Dendritic cell treated with granulocyte-macrophage colony-stimulating factor and Interleukin-4, amounts not matched to agents 40 ng/mL and 50 ng/mL, for 4 days (primary cell): Measurements from ENCODE around the gene FSTL4.

Experiments
- H3K27ac Mint-ChIP-seq: one replicate; pipeline ENCODE4 v1.8.0; 2022; ENCODE audit warnings: mild to moderate bottlenecking, mixed read lengths
- H3K27me3 Mint-ChIP-seq: one replicate; pipeline ENCODE4 v1.8.0; 2022; ENCODE audit warnings: mild to moderate bottlenecking, mixed read lengths
- H3K36me3 Mint-ChIP-seq: one replicate; pipeline ENCODE4 v1.8.0; 2022; ENCODE audit warnings: low read depth, mixed read lengths
- H3K4me1 Mint-ChIP-seq: one replicate; pipeline ENCODE4 v1.8.0; 2022; ENCODE audit warnings: low read depth, mixed read lengths
- H3K4me3 Mint-ChIP-seq: one replicate; pipeline ENCODE4 v1.8.0; 2022; ENCODE audit warnings: mild to moderate bottlenecking, moderate library complexity, mixed read lengths
- H3K9me3 Mint-ChIP-seq: one replicate; pipeline ENCODE4 v1.8.0; 2022; ENCODE audit warnings: mixed read lengths
- intact Hi-C: fragments of 100-400 bp; cut with micrococcal nuclease; formaldehyde crosslinking; loops from one replicate; pipeline ENCODE4 v1.15.0; 2022

FSTL4 gene

DNA sequence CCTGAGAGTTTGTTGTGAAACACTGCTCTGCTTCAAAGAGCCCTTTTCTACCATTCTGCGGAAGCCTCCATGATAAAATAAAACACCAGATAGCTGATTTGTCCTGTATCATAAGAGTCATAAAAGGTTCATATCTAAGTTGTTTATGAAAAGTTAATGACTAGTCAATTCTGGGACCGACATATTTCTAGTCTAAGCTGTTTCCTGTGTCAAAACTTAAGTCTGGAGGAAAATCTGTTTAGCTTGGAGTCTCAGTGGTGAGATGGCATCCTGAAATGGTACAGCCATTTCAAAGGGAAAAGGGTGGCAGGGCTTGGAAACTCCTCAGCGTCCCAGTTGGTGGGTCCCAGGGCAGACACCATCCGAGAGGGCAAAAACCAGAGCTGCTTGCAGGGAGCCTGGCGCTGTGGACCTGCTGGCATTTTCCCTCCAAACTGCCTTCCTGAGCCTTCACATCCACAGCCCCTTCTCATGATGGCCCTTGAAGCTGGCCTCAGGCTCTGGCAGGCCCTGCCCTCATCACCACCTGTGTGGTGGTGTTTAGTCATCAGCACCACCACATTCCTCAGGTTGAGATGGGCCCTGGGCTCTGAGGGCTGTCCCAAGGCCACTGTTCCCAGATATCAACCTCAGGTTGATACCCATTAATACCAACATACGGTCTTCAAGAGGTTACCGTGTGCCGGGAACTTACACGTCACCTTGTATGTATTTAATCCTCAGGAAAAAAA is 376.5 kb downstream of the FSTL4 start:
- no peak overlapping the region for H3K27ac Mint-ChIP-seq
- H3K4me1 Mint-ChIP-seq, result peaks cover 21% of the 10 kb centered on the region
- H3K9me3 Mint-ChIP-seq, result no peaks in the 10 kb centered on the region
- H3K36me3 Mint-ChIP-seq, result no peaks in the 10 kb centered on the region
- H3K27me3 Mint-ChIP-seq, result peaks cover 21% of the 10 kb centered on the region
- H3K4me3 Mint-ChIP-seq, result no peak overlapping the region
- intact Hi-C loops, result no loop called here

DNA sequence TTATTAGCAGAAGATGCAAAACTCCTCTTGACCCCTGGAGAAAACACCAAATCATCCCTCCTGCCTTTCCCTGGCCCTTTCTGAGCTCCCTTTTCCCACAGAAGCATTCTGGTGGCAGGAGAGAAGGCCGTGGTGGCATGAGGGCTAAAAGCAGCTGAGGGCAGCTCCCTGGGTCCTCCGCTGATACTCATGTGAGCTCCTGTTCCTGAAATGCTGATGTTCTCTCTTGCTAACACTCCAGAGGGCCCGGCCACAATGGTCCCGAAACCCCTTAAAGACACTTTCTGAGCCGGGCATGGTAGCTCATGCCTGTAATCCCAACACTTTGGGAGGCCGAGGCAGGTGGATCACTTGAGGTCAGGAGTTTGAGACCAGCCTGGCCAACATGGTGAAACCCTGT is 377.4 kb downstream of the FSTL4 start:
- intact Hi-C loops, result no loop called here
- Mint-ChIP-seq H3K4me1 (peaks cover 14% of the 10 kb centered on the region), H3K27ac (no peak overlapping the region), H3K36me3 (no peaks in the 10 kb centered on the region), H3K9me3 (no peaks in the 10 kb centered on the region), H3K27me3 (peaks cover 24% of the 10 kb centered on the region), H3K4me3 (no peak overlapping the region)

DNA sequence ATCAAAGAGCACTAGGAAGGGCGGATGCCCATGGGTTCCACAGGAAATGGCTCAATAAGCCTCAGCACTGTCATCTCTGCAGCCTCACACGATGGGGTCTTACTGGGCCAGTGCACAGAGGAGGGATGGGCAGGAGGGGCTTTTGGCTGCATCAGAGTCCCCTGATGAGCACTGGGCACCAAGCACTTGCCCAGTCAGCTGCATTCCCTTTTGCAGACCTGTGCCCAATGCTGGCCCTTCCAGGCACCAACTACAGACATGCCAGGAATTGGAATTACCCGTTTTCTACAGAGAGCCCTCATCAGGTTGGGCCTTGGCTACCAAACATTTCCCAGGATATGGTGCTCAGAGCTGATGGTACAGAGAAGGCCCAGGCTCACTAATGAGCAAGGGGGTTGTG is 378.1 kb downstream of the FSTL4 start:
- Mint-ChIP-seq H3K4me3 (no peak overlapping the region), H3K27me3 (peaks cover 28% of the 10 kb centered on the region), H3K4me1 (peaks cover 14% of the 10 kb centered on the region), H3K27ac (no peak overlapping the region), H3K9me3 (no peaks in the 10 kb centered on the region), H3K36me3 (no peaks in the 10 kb centered on the region)
- intact Hi-C loops, result no loop called here

DNA sequence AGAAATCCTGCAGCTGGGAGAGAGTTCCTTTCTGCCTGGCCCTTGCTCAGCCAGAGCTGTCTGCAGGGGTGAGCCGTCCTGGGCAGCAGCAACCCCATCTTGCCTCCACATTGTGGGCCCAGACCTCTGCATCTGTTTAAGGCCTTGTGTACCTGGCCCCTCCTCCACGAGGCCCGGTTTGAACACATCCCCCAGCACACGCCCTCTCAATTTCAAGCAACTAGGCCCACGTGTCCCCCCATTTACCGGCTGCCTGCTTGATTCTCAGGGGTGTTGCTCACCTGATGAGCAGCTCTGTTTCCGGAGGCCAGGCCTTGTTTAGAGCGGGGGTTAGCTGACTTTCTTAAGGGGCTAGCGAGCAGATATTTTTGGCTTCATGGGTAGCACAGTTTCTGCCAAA is 378.7 kb downstream of the FSTL4 start:
- Mint-ChIP-seq H3K9me3 (no peaks in the 10 kb centered on the region), H3K27ac (no peak overlapping the region), H3K27me3 (peaks cover 29% of the 10 kb centered on the region), H3K36me3 (no peaks in the 10 kb centered on the region), H3K4me3 (no peak overlapping the region), H3K4me1 (peaks cover 14% of the 10 kb centered on the region)
- intact Hi-C loops, result no loop called here

DNA sequence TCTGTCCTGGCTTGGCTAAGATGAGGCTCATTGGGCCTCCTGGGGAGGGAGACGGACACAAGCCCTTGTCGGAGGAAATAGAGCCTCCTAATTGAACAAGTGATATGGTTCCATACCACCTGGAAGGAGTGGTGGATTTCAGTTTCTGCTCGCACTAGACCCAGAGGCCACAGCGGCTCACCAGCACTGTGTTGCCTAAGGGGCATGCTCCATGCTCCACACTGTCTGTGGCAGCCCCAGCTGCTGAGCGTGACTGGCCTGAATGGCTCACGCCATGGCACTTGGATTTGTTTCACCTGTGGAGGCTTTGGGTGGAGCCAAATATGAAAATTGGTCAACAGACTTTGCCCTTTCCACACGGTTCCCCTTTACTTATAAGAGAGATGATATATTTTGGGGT is 379.4 kb downstream of the FSTL4 start:
- H3K4me3 Mint-ChIP-seq, result no peak overlapping the region
- H3K4me1 Mint-ChIP-seq, result peaks cover 14% of the 10 kb centered on the region
- H3K36me3 Mint-ChIP-seq, result no peaks in the 10 kb centered on the region
- no peak overlapping the region for H3K27ac Mint-ChIP-seq
- H3K9me3 Mint-ChIP-seq, result no peaks in the 10 kb centered on the region
- intact Hi-C loops, result no loop called here
- H3K27me3 Mint-ChIP-seq, result peaks cover 29% of the 10 kb centered on the region

DNA sequence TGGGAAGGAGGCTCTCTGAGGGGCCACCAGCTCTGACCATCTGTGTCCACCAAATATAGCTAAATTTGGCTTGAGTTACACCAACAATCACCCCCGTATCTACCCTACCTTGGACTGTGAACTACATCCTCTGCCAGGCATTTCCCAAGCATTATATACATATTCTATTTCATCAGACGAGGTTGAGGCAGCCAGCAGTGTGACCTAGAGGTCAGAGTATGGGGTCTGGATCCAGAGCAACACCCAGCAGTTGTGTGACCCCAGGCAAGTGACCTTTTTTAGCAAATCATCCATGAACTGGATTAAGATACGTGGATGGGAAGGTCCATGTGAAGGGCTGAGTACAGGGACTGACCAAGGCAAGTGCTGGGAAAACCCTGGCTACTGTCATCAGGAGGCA is 379.9 kb downstream of the FSTL4 start:
- Mint-ChIP-seq H3K27ac (no peak overlapping the region), H3K36me3 (no peaks in the 10 kb centered on the region), H3K9me3 (no peaks in the 10 kb centered on the region), H3K4me3 (no peak overlapping the region), H3K4me1 (peaks cover 14% of the 10 kb centered on the region), H3K27me3 (peaks cover 30% of the 10 kb centered on the region)
- intact Hi-C loops, result no loop called here

DNA sequence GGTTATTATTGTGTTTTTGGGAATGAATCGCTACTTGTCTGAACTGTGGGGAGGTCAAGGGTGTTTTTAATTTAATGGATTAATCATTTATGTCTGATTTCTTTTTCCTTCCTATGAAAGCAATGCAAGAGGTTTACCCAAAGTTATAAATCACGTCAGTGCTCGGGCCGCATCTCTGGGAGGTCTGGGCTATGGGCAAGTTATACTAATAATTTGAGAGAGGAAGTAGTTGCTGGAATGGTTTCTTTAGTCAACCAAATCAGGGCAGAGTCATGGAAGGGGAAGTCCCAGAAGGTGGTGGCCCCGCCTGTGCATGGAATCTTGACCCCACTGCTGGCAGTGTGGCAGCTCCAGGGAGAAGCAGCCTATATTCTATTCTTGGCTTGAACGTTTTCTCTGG is 380.3 kb downstream of the FSTL4 start:
- intact Hi-C loops, result no loop called here
- H3K27me3 Mint-ChIP-seq, result peaks cover 32% of the 10 kb centered on the region
- H3K4me3 Mint-ChIP-seq, result no peak overlapping the region
- peaks cover 14% of the 10 kb centered on the region for H3K4me1 Mint-ChIP-seq
- no peaks in the 10 kb centered on the region for H3K36me3 Mint-ChIP-seq
- no peak overlapping the region for H3K27ac Mint-ChIP-seq
- H3K9me3 Mint-ChIP-seq, result no peaks in the 10 kb centered on the region

DNA sequence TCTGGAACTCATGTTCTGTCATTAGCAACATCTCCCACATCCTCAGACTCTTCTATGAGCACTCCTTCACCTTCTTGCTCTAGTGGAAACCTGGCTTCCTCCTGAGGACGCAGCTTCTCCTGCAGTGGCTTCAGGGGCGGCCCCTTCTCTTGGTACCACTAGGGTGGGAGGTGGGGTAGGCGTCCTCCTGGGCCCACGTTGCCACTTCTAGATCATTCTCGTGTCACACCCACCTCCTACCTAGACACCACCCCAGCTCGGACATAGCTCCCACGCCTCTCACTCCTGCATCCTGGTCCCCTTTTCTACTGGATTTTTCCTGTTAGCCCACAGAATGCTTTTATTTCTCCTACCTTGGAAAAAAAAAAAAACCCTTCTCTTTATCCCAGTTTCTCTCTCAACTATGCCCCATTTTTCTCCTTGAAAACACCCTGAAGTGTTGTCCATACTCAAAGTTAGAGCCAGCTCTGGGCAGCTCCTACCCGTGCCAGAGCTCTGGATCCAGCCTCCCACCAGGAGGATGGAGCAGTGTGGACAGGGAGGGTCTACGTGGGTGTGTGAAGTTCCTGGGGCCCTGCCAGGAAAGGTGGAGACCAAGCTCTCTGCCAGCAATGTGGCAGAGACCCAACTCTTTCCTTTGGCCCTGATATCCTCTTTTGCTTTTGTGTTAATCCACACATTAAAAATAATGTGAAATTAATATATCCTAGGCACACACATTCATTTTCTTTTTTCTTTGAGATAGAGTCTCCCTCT is 381.3 kb downstream of the FSTL4 start:
- intact Hi-C loops, result no loop called here
- no peaks in the 10 kb centered on the region for H3K9me3 Mint-ChIP-seq
- no peaks in the 10 kb centered on the region for H3K36me3 Mint-ChIP-seq
- H3K27me3 Mint-ChIP-seq, result peaks cover 29% of the 10 kb centered on the region
- H3K4me1 Mint-ChIP-seq, result peaks cover 14% of the 10 kb centered on the region
- H3K27ac Mint-ChIP-seq, result peak overlapping the region; percentile 7
- H3K4me3 Mint-ChIP-seq, result no peak overlapping the region

DNA sequence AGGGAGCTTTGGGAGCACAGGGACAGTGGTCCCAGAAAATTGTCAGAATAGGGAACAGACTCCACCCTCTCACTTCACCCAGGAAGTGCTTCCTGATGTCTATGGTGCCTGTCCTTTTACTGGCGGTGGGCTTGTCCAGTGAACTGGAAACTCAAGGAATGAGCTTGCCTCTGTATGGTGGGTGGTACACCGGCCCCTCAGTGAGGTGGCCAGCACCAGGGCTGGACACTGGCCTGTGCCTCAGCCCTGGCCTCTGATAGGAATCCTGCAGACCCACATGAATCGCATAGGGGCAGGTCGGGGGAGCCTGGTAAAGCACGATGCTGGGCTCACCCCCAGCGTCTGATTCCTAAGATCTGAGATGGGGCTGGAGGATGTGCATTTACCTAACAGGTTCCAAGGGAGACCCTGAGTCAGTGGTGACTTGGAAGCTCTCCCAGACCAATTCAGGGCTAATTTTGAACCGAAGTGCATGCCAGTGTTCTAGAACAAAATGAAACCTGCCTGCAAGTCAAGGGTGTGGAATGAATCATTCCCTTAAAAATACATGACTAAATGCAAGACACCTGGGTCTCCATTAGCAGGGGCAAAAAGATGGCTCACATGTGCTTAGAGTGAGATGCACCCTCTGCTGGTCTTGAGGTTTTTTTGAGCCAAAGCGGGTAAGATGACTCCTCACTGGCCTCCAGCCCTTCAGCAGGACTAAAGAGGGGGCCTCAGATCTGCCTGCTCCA is 382.2 kb downstream of the FSTL4 start:
- H3K27ac Mint-ChIP-seq, result no peak overlapping the region

DNA sequence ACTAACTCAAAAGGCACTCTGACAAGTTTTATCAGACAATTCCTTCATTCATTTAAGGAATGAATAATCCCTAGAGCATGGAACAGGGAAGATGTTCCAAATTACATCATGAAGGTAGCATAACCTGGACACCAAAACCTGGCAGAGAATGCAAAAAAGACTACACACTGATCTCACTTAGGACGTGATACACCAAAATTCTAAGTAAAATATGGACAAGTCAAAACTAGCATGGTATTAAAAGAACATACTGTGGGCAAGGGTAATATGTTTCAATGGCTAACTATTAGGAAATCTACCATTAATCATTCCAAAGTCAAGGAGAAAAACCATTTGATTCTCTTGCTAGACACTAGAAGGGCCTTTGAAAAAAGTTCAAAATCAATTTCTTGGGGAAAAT is 384.0 kb downstream of the FSTL4 start:
- peaks cover 7% of the 10 kb centered on the region for H3K4me1 Mint-ChIP-seq
- intact Hi-C loops, result no loop called here
- H3K27me3 Mint-ChIP-seq, result peaks cover 29% of the 10 kb centered on the region
- no peaks in the 10 kb centered on the region for H3K9me3 Mint-ChIP-seq
- no peak overlapping the region for H3K27ac Mint-ChIP-seq
- H3K4me3 Mint-ChIP-seq, result no peak overlapping the region
- H3K36me3 Mint-ChIP-seq, result no peaks in the 10 kb centered on the region

More for the DNA sequence above, 382.2 kb downstream of the FSTL4 start:
- intact Hi-C loops, result no loop called here
- Mint-ChIP-seq H3K4me3 (no peak overlapping the region), H3K36me3 (no peaks in the 10 kb centered on the region), H3K9me3 (no peaks in the 10 kb centered on the region), H3K27me3 (peaks cover 29% of the 10 kb centered on the region), H3K4me1 (peaks cover 14% of the 10 kb centered on the region)

DNA sequence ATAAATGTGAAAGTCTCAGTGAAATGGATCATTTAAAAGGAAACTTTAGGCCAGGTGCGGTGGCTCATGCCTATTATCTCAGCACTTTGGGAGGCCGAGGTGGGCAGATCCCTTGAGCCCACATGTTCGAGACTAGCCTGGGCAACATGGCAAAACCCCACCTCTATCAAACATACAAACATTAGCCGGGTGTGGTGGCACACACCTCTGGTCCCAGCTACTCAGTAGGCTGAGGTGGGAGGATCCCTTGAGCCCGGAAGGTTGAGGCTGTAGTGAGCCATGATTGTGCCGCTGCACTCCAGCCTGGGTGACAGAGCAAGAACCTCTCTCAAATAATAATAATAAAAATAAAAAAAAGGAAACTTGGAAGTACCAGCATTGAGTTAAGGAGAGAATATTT is 384.4 kb downstream of the FSTL4 start:
- Mint-ChIP-seq H3K4me3 (no peak overlapping the region), H3K9me3 (no peaks in the 10 kb centered on the region), H3K36me3 (no peaks in the 10 kb centered on the region), H3K4me1 (peaks cover 7% of the 10 kb centered on the region), H3K27me3 (peaks cover 26% of the 10 kb centered on the region), H3K27ac (no peak overlapping the region)
- intact Hi-C loops, result no loop called here

DNA sequence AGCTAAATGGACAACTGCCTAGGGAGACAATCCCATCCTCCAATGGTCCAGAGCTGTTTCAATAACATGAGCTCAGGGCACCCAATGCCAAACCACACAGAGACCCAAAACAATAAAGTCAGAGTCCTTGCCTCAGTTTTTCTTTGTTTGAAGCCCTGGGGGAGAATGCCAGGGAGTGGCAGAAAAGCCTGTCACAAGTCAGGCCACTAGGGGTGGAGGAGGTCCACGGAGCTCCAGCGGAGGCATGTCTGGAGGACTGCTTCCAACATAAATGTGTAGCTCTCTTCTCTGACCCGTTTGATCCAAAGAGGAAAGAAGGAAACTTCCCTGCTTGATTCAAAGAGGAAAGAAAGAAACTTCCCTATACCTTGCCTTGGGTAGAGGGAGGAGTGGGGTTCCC is 385.3 kb downstream of the FSTL4 start:
- H3K27ac Mint-ChIP-seq, result no peak overlapping the region
- H3K36me3 Mint-ChIP-seq, result no peaks in the 10 kb centered on the region
- peaks cover 4% of the 10 kb centered on the region for H3K4me1 Mint-ChIP-seq
- H3K4me3 Mint-ChIP-seq, result no peak overlapping the region
- intact Hi-C loops, result no loop called here
- H3K9me3 Mint-ChIP-seq, result no peaks in the 10 kb centered on the region
- peaks cover 24% of the 10 kb centered on the region for H3K27me3 Mint-ChIP-seq

DNA sequence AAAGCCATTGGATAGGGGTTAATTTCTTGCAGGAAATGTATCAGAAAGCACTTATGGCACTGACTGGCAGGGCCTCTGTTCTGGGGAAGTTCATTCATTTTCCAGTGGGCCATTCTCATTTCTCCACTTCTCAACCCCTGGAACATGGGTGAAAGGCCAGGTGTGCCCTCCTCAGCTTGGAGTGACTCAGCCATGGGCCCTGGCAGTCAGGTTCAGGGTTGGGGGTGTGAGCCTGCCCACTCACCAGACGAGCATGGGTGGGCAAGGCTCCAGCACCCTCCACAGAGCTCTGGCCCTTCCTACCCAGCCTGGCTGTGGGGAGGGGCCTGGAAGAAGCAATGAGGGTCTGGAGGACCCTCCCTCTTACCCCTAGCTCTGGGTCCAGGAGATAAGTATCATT is 386.2 kb downstream of the FSTL4 start:
- H3K4me1 Mint-ChIP-seq, result no peaks in the 10 kb centered on the region
- H3K36me3 Mint-ChIP-seq, result no peaks in the 10 kb centered on the region
- no peak overlapping the region for H3K4me3 Mint-ChIP-seq
- intact Hi-C loops, result no loop called here
- H3K27me3 Mint-ChIP-seq, result peaks cover 19% of the 10 kb centered on the region
- H3K27ac Mint-ChIP-seq, result no peak overlapping the region
- no peaks in the 10 kb centered on the region for H3K9me3 Mint-ChIP-seq

DNA sequence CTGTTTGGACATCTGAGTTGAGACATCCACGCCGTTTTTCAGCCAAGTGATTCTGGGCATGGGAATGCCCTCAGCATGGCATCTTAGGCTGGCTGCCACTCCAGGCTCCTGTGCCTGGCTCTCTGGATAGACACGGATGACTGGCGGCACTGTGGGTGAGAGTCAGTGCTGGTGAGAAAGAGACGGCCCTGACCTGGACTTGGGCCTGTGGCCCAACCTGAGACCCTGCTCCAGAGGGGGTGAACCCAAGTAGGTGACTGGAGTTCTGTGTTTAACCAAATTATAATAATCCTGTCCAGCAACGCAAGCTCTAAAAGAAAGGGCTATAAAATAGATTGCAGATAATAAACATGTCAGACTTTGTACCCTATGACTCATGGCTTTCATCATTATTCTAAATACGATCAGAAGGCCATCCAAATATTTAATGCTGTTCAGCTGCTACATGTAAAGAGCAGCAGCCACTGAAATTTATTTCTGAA is 386.6 kb downstream of the FSTL4 start:
- Mint-ChIP-seq H3K4me3 (no peak overlapping the region), H3K4me1 (no peaks in the 10 kb centered on the region), H3K27ac (no peak overlapping the region), H3K36me3 (no peaks in the 10 kb centered on the region), H3K27me3 (peaks cover 15% of the 10 kb centered on the region), H3K9me3 (no peaks in the 10 kb centered on the region)
- intact Hi-C loops, result no loop called here
